Neural progenitor cell (in vitro differentiated cells): ENCODE results near the gene GRIP1. TPM values are rescaled to one million over a fixed set of nuclear protein-coding genes. Genes with fewer than 3 reads are reported as not detected.

Experiments used
- DNase-seq: peaks from one replicate; pipeline ENCODE4 v3.0.0-alpha.2; 2016; ENCODE audit warnings: low spot score
- H2AFZ ChIP-seq: fragments of 200-600 bp; sonication (generic); replicated peaks from 2 replicates; pipeline ENCODE4 v1.6.1; 2016; ENCODE audit warnings: antibody characterized with exemption
- H3F3A ChIP-seq: fragments of 200-600 bp; sonication (generic); 2 replicates; pipeline ENCODE4 v1.6.1; 2016; ENCODE audit warnings: antibody characterized with exemption, low read depth
- H3K27ac ChIP-seq: fragments of 200-600 bp; sonication (generic); 2 replicates; pipeline ENCODE4 v1.5.1; 2016; ENCODE audit warnings: mild to moderate bottlenecking
- H3K27me3 ChIP-seq: fragments of 200-600 bp; sonication (generic); 2 replicates; pipeline ENCODE4 v1.6.1; 2016; ENCODE audit warnings: mild to moderate bottlenecking, moderate library complexity
- H3K36me3 ChIP-seq: fragments of 200-600 bp; sonication (generic); 2 replicates; pipeline ENCODE4 v1.5.1; 2016
- H3K4me1 ChIP-seq: fragments of 200-600 bp; sonication (generic); 2 replicates; pipeline ENCODE4 v1.6.1; 2016; ENCODE audit warnings: mixed run types
- H3K4me2 ChIP-seq: fragments of 200-600 bp; sonication (generic); 2 replicates; pipeline ENCODE4 v1.6.1; 2016
- H3K4me3 ChIP-seq: fragments of 200-600 bp; sonication (generic); 2 replicates; pipeline ENCODE4 v1.5.1; 2016
- H3K79me2 ChIP-seq: fragments of 200-600 bp; sonication (generic); 2 replicates; pipeline ENCODE4 v1.6.1; 2016; ENCODE audit warnings: low read depth
- H3K9ac ChIP-seq: fragments of 200-600 bp; sonication (generic); 2 replicates; pipeline ENCODE4 v1.6.1; 2016
- H3K9me3 ChIP-seq: fragments of 200-600 bp; sonication (generic); 2 replicates; pipeline ENCODE4 v1.5.1; 2016; ENCODE audit warnings: low read depth
- H4K20me1 ChIP-seq: fragments of 200-600 bp; sonication (generic); 2 replicates; pipeline ENCODE4 v1.6.1; 2016; ENCODE audit warnings: low read depth
- H3K27ac Mint-ChIP-seq: 3 replicates; pipeline ENCODE4 v1.8.0; 2021; ENCODE audit warnings: mixed read lengths
- H3K27me3 Mint-ChIP-seq: 2 replicates; pipeline ENCODE4 v1.8.0; 2022; ENCODE audit warnings: low read depth, mild to moderate bottlenecking, inconsistent platforms, moderate library complexity, mixed read lengths; ENCODE audit not compliant: insufficient read depth
- H3K36me3 Mint-ChIP-seq: 3 replicates; pipeline ENCODE4 v1.8.0; 2021; ENCODE audit warnings: mixed read lengths
- H3K4me1 Mint-ChIP-seq: 3 replicates; pipeline ENCODE4 v1.8.0; 2021; ENCODE audit warnings: mixed read lengths
- H3K4me3 Mint-ChIP-seq: 3 replicates; pipeline ENCODE4 v1.8.0; 2021; ENCODE audit warnings: mild to moderate bottlenecking, moderate library complexity, mixed read lengths
- H3K9me3 Mint-ChIP-seq: 3 replicates; pipeline ENCODE4 v1.8.0; 2020; ENCODE audit warnings: mixed read lengths
- CTCF ChIP-seq: fragments of 200-600 bp; sonication (generic); IDR thresholded peaks from 2 replicates; pipeline ENCODE4 v1.5.1; 2017; ENCODE audit warnings: antibody characterized with exemption, mild to moderate bottlenecking
- EZH2 ChIP-seq: fragments of 200-600 bp; sonication (generic); IDR thresholded peaks from 2 replicates; pipeline ENCODE4 v1.6.1; 2017; ENCODE audit warnings: antibody characterized with exemption, mild to moderate bottlenecking, moderate library complexity
- EZH2phosphoT487 ChIP-seq: fragments of 200-600 bp; sonication (generic); IDR thresholded peaks from 2 replicates; pipeline ENCODE4 v1.6.1; 2017; ENCODE audit warnings: antibody characterized with exemption
- total RNA-seq: library from RNA; depleted of rRNA; stranded (reverse); fragments of >200 nt; gene quantifications from 2 replicates; pipeline ENCODE4 v1.2.3, GENCODE V29; 2015; ENCODE audit warnings: low replicate concordance

The GRIP1 gene
- total RNA-seq, 1 donor from 2014 or later = 38.2 TPM

GRCh38 chr12:66531766-66532165, 147.1 kb downstream of the GRIP1 start:
- H3K9ac ChIP-seq = no peak overlapping the region
- Mint-ChIP-seq H3K27ac (no peak overlapping the region), H3K4me3 (no peak overlapping the region), H3K36me3 (peaks cover 16% of the 10 kb centered on the region), H3K27me3 (no peaks in the 10 kb centered on the region), H3K9me3 (peaks cover 7% of the 10 kb centered on the region), H3K4me1 (no peaks in the 10 kb centered on the region)
- H3K4me1 ChIP-seq = no peaks in the 10 kb centered on the region
- H3K27me3 ChIP-seq = no peaks in the 10 kb centered on the region
- H3K79me2 ChIP-seq = no peaks in the 10 kb centered on the region
- no peaks in the 10 kb centered on the region for H4K20me1 ChIP-seq
- no peak for DNase-seq
- TF ChIP-seq EZH2 (no peak), EZH2phosphoT487 (no peak), CTCF (no peak)
- H3K27ac ChIP-seq = no peak overlapping the region
- H2AFZ ChIP-seq = no peak overlapping the region
- no peak overlapping the region for H3K4me2 ChIP-seq
- no peak overlapping the region for H3K4me3 ChIP-seq
- H3K9me3 ChIP-seq = no peaks in the 10 kb centered on the region
- no peaks in the 10 kb centered on the region for H3F3A ChIP-seq
- H3K36me3 ChIP-seq = no peaks in the 10 kb centered on the region

- TF ChIP-seq EZH2 = no peak
- TF ChIP-seq EZH2phosphoT487 = no peak
- TF ChIP-seq CTCF = no peak
- H3K27ac ChIP-seq = no peak overlapping the region
- no peaks in the 10 kb centered on the region for H3K4me1 ChIP-seq
- Mint-ChIP-seq H3K27ac (no peak overlapping the region), H3K4me1 (no peaks in the 10 kb centered on the region), H3K36me3 (peaks cover 16% of the 10 kb centered on the region), H3K4me3 (no peak overlapping the region), H3K27me3 (no peaks in the 10 kb centered on the region), H3K9me3 (peaks cover 8% of the 10 kb centered on the region)
- no peaks in the 10 kb centered on the region for H4K20me1 ChIP-seq
- H3K36me3 ChIP-seq = no peaks in the 10 kb centered on the region
- H3K9ac ChIP-seq = no peak overlapping the region
- DNase-seq = no peak
- H3K4me3 ChIP-seq = no peak overlapping the region
- no peak overlapping the region for H3K4me2 ChIP-seq
- no peaks in the 10 kb centered on the region for H3K27me3 ChIP-seq
- H2AFZ ChIP-seq = no peak overlapping the region
- H3K9me3 ChIP-seq = no peaks in the 10 kb centered on the region
- H3F3A ChIP-seq = no peaks in the 10 kb centered on the region
- H3K79me2 ChIP-seq = no peaks in the 10 kb centered on the region
These were observed 148.9 kb downstream of the GRIP1 start for GRCh38 chr12:66529934-66530333.

GRCh38 chr12:66516561-66516960, 162.3 kb downstream of the GRIP1 start:
- Histone ChIP-seq H4K20me1 (no peaks in the 10 kb centered on the region), H3K27me3 (no peaks in the 10 kb centered on the region), H3K36me3 (no peaks in the 10 kb centered on the region), H3K4me2 (no peak overlapping the region), H3K4me3 (no peak overlapping the region), H3K79me2 (no peaks in the 10 kb centered on the region), H3K27ac (no peak overlapping the region), H3K9ac (no peak overlapping the region), H3K4me1 (no peaks in the 10 kb centered on the region), H3K9me3 (no peaks in the 10 kb centered on the region), H2AFZ (no peak overlapping the region), H3F3A (no peaks in the 10 kb centered on the region)
- TF ChIP-seq CTCF = no peak
- TF ChIP-seq EZH2 = no peak
- no peak for TF ChIP-seq EZH2phosphoT487
- peaks cover 6% of the 10 kb centered on the region for H3K36me3 Mint-ChIP-seq
- no peaks in the 10 kb centered on the region for H3K27me3 Mint-ChIP-seq
- H3K9me3 Mint-ChIP-seq = peaks cover 3% of the 10 kb centered on the region
- H3K4me1 Mint-ChIP-seq = peaks cover 13% of the 10 kb centered on the region
- H3K4me3 Mint-ChIP-seq = no peak overlapping the region
- no peak for DNase-seq
- no peak overlapping the region for H3K27ac Mint-ChIP-seq

GRCh38 chr12:66516133-66516532, 162.7 kb downstream of the GRIP1 start:
- TF ChIP-seq CTCF (no peak), EZH2 (no peak), EZH2phosphoT487 (no peak)
- Mint-ChIP-seq H3K36me3 (peaks cover 3% of the 10 kb centered on the region), H3K9me3 (no peaks in the 10 kb centered on the region), H3K27me3 (no peaks in the 10 kb centered on the region), H3K4me3 (no peak overlapping the region), H3K27ac (no peak overlapping the region), H3K4me1 (peaks cover 13% of the 10 kb centered on the region)
- Histone ChIP-seq H2AFZ (no peak overlapping the region), H3K79me2 (no peaks in the 10 kb centered on the region), H3K4me2 (no peak overlapping the region), H3K9ac (no peak overlapping the region), H3K4me3 (no peak overlapping the region), H3K27me3 (no peaks in the 10 kb centered on the region), H3K4me1 (no peaks in the 10 kb centered on the region), H3K36me3 (no peaks in the 10 kb centered on the region), H3F3A (no peaks in the 10 kb centered on the region), H3K27ac (no peak overlapping the region), H4K20me1 (no peaks in the 10 kb centered on the region), H3K9me3 (no peaks in the 10 kb centered on the region)
- DNase-seq = no peak
